ENCODE measurements around the gene TMC1. TPM values are rescaled to one million over a fixed set of nuclear protein-coding genes. Genes with fewer than 3 reads are reported as not detected.

TMC1 gene
- total and polyA plus RNA-seq, 2 of the 13 experiments (the other 11 are each of a cell fraction or from before 2014, with no cell fraction given): 0.02 to 0.03 TPM

- no peak for FAIRE-seq
- no peaks in the 10 kb centered on the region for H3K79me2 ChIP-seq (ENCODE audit: insufficient read depth, low read length)
- in situ Hi-C loops (cut with HindIII; ENCODE audit: extremely low pct_ligation_motif_present, low pct_unique_long_range_greater_than_20kb) (no loop called here), intact Hi-C loops (cut with micrococcal nuclease; ENCODE audit: unreplicated experiment) (no loop called here)
- H3K4me3 ChIP-seq (replicated peaks in 1 of 3; ENCODE audit: insufficient read depth in 1 of 3, low read depth in 2 of 3, low read length in 3 of 3): no peak overlapping the region
- no peaks in the 10 kb centered on the region for H3K4me1 ChIP-seq (ENCODE audit: insufficient read depth, low read length)
- no peaks in the 10 kb centered on the region; a peak in 1 of 5 replicates for H3K27me3 ChIP-seq (ENCODE audit: control insufficient read depth in 1 of 2, insufficient read depth in 2 of 2, low read length in 2 of 2)
- H2AFZ ChIP-seq (ENCODE audit: low read length): no peak overlapping the region
- no peaks in the 10 kb centered on the region for H3K9me3 ChIP-seq (ENCODE audit: low read length)
- no peak for DNase-seq (ENCODE audit: low spot score)
- TF ChIP-seq, protein P1, sequence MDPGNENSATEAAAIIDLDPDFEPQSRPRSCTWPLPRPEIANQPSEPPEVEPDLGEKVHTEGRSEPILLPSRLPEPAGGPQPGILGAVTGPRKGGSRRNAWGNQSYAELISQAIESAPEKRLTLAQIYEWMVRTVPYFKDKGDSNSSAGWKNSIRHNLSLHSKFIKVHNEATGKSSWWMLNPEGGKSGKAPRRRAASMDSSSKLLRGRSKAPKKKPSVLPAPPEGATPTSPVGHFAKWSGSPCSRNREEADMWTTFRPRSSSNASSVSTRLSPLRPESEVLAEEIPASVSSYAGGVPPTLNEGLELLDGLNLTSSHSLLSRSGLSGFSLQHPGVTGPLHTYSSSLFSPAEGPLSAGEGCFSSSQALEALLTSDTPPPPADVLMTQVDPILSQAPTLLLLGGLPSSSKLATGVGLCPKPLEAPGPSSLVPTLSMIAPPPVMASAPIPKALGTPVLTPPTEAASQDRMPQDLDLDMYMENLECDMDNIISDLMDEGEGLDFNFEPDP (CRISPR knock-in tag; conservative IDR thresholded peaks at IDR 0.05): no peak
- TF ChIP-seq, protein P2, sequence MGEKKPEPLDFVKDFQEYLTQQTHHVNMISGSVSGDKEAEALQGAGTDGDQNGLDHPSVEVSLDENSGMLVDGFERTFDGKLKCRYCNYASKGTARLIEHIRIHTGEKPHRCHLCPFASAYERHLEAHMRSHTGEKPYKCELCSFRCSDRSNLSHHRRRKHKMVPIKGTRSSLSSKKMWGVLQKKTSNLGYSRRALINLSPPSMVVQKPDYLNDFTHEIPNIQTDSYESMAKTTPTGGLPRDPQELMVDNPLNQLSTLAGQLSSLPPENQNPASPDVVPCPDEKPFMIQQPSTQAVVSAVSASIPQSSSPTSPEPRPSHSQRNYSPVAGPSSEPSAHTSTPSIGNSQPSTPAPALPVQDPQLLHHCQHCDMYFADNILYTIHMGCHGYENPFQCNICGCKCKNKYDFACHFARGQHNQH (CRISPR knock-in tag; IDR thresholded peaks at IDR 0.05): no peak
- TF ChIP-seq ARNTL (CRISPR knock-in tag; IDR thresholded peaks at IDR 0.05): no peak
- TF ChIP-seq, protein P3, sequence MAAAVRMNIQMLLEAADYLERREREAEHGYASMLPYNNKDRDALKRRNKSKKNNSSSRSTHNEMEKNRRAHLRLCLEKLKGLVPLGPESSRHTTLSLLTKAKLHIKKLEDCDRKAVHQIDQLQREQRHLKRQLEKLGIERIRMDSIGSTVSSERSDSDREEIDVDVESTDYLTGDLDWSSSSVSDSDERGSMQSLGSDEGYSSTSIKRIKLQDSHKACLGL (CRISPR knock-in tag; IDR thresholded peaks at IDR 0.05): no peak
- no peak for TF ChIP-seq ZNF746 (CRISPR knock-in tag; IDR thresholded peaks at IDR 0.05)
- no peak for TF ChIP-seq SETDB1 (CRISPR knock-in tag; IDR thresholded peaks at IDR 0.05; ENCODE audit: borderline replicate concordance)
- no peak overlapping the region for H3K4me2 ChIP-seq (ENCODE audit: low read depth, low read length)
- no peaks in the 10 kb centered on the region for H4K20me1 ChIP-seq (ENCODE audit: insufficient read depth, low read length)
- ChIA-PET POLR2A (no interaction called here), CTCF (ENCODE audit: low intra/inter-chr PET ratio, low total read pairs) (no interaction called here)
- BruUV-seq (replicated peaks): no TSS peak
- ATAC-seq: no peak
- H3K9ac ChIP-seq (ENCODE audit: insufficient read depth, low read depth, low read length): no peak overlapping the region
- WGBS (ENCODE audit: low lambda C conversion rate): 11% methylated on average over 3 of the region's 4 CpGs
- H3K36me3 ChIP-seq (replicated peaks in 1 of 2; ENCODE audit: control insufficient read depth in 1 of 2, insufficient read depth in 2 of 2, low read length in 2 of 2): no peaks in the 10 kb centered on the region
- H3K27ac ChIP-seq (ENCODE audit: extremely low read length, insufficient read depth, low read length): no peak overlapping the region
Observed at GRCh38 chr9:72703574-72703973, 182.2 kb downstream of the TMC1 start.

All from HepG2 (cell line).